Stimulated activated CD4-positive, alpha-beta T cell treated with anti-CD3 and anti-CD28 coated beads, Interleukin-12 subunit alpha, Interleukin-12 subunit beta, amount 100 ng/mL, for 4 hours (primary cell): Measurements from ENCODE around the gene MX1.

Experiments
- DNase-seq: peaks from one replicate; pipeline ENCODE4 v3.0.0-alpha.2; 2020

Gene MX1

DNA sequence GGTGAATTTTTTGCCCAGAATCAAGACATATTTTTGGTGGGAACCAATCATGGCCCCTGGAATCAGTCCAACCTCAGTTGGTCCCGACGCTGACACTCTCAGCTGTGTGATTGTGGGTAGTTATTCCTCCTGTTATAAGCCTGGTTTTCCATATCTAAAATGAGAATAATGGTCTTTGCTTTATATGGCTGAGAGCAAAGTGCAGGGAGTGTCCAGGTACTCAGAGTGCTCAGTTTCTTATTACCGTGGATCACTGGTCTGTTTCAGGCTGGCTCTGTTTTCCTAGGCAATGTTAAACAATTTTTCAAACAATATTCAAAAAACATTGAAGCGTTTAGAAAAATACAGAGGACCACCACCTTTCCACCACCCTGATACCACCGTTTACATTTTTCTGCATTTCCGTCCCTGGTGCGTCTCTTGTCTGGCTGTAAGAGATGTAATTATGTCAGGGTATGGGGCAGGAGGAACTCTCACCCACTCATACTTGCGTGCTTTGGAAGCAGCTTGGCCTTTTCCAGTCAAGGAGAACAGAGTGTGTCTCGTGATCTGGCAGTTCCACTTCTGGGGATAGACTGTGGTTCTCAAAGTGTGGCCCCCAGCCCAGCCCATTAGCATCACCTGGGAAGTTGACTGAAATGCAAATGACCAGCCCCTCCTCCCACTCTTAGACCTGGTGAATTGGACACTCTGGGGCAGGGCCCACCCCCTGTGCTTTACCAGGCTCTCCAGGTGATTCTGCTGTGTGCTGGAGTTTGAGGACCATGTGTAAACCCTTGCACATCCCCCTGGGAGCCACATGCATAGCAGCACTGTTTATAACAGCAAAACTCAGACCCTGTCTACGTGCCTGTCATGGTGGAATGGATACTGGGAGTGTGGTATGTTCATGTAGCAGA lies 6.8 kb downstream of the MX1 start:
- DNase-seq, result no peak

DNA sequence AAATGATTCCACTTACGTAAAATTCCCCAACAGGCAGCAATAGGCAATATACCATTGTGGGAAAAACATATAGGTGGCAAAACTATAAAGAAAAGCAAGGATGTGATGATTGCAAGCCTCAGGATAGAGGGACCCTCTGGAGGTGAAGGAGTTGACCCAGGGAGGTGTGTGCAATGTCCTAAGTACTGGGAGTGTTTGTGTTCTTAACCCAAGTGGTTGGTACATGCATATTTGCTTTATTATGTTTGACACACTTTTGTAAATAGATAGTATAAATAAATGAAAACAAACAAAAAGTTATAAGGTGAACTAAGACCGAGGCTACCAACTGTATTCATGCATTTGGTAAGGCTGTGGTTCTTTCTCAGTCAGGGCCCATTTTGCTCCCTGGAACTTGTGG lies 7.5 kb downstream of the MX1 start:
- no peak for DNase-seq

DNA sequence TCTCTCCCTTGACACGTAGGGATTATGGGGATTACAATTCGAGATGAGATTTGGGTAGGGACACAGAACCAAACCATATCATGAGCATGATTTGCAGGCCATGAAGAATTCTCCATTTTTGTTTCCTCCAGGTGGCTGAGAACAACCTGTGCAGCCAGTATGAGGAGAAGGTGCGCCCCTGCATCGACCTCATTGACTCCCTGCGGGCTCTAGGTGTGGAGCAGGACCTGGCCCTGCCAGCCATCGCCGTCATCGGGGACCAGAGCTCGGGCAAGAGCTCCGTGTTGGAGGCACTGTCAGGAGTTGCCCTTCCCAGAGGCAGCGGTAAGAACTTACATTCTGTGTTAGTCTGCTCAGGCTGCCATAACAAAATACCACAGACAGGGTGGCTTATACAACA lies 9.7 kb downstream of the MX1 start:
- no peak for DNase-seq

DNA sequence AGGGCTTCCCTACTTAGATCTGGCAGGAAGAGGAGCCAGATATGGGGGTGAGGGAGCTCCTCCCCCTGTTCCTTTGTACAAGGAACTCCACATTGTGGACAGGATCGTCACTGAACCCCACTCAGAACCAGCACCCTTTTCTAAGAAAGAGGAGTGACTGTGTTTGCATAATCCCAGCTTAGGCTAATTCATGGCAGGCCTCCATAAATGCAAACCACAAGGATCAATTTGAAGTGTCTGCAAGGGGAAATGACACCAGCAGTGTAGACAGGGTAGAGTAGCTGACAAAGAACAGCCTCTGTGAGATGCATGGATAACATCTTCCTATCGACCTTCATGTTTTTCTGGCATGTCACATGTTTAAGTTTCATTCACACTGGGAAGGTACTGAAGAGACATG lies 11.7 kb downstream of the MX1 start:
- no peak for DNase-seq

DNA sequence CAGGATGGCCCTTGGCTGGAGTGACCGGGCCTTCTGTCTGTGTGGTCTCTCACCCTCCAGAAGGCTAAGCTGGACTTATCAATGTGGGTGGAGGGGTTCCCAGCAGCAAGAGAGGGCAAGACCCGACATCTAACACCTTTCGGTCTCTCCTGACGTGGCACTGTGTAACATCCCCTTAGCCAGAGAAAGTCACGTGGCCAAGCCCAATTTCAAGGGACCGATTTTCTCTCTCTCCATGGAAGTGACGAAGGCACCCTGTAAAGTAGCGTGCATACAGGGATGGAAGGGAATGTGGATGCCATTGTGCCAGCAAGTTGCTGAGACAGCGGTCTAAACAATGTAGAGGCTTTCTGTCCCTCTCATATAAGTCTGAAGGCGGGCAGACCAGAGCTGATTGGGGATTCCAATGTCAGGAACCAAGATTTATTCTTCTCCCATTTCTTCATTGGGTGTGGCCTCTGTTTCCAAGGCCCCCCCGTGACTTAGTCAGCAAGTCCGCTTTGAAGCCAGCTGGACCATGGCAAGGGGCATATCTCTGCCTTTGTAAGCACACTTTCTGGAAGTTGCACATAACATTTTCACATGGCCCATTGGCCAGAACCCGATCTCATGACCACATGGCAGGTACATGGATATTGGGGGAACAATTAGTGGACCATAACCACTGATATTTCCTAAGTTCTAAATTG lies 12.5 kb downstream of the MX1 start:
- DNase-seq, result no peak

DNA sequence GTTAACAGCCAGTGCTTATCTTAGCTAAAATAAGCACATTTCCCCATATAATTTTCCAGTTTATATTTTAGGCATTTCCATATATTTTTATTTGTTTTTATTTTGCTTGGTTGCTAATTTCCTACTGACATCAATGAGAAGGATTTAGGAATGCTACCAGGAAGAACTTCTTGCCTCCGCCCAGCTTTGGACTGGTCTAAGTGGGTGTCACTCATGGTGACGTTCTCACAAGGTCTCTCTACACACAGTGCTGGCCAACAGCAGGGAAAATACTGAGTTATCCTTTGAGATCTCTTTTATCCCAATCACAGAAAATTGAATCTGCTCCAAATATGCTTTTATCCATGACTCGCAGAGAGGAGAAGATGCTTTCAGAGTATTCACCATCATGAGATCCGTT lies 13.2 kb downstream of the MX1 start:
- no peak for DNase-seq

DNA sequence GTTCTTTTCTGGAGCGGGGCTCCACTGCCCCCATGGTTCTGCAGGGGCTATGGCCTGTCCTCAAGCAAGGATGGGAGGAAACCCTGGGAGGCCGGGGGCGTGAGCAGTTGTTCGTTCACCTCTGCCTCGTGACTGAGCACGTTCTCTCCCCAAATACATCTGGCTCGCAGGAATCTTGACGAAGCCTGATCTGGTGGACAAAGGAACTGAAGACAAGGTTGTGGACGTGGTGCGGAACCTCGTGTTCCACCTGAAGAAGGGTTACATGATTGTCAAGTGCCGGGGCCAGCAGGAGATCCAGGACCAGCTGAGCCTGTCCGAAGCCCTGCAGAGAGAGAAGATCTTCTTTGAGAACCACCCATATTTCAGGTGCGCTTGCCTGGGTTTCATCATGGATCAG lies 15.5 kb downstream of the MX1 start:
- no peak for DNase-seq

DNA sequence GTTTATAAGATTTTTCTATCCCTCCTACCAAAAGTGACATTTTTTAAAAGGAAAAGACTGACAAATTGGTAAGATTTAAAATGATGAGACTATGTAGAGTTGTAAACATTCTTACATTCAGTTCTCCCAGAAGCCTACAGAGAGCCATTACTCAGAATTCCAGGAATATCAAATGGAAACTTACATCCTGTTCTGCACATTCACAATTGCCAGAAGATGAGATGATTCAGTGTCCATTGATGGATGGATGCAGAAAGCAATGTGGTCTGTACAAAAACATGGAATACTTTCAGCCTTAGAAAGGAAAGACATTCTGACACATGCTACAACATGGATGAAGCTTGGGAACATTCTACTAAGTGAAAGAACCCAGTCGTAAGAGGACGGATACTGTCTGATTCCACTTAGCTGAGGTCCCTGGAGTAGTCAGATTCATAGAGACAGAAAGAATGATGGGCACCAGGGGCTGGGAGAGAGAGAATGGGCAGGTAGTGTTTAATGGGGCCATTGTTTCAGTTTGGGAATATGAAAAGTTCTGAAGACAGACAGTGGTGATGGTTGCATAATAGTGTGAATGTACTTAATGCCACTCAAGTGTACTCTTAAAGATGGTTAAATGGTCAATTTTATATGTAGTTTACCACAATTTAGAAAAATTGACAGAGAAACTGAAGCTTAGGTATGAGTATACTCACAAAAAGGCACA lies 16.6 kb downstream of the MX1 start:
- DNase-seq, result no peak

DNA sequence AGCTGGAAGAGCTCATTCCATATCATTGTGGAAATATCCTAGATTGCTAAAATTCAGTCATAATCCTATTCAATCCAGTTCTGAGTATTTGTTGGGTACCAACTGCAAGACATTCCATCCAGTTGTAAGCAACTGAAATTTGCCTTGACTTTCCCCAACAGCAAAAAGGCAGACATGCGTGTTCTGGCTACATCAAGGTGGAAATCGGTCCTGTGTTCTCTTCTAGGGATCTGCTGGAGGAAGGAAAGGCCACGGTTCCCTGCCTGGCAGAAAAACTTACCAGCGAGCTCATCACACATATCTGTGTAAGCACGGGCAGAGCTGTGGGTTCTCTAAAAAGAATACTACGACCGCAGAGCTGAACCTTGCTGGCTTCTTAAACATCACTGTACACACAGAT lies 17.5 kb downstream of the MX1 start:
- no peak for DNase-seq

DNA sequence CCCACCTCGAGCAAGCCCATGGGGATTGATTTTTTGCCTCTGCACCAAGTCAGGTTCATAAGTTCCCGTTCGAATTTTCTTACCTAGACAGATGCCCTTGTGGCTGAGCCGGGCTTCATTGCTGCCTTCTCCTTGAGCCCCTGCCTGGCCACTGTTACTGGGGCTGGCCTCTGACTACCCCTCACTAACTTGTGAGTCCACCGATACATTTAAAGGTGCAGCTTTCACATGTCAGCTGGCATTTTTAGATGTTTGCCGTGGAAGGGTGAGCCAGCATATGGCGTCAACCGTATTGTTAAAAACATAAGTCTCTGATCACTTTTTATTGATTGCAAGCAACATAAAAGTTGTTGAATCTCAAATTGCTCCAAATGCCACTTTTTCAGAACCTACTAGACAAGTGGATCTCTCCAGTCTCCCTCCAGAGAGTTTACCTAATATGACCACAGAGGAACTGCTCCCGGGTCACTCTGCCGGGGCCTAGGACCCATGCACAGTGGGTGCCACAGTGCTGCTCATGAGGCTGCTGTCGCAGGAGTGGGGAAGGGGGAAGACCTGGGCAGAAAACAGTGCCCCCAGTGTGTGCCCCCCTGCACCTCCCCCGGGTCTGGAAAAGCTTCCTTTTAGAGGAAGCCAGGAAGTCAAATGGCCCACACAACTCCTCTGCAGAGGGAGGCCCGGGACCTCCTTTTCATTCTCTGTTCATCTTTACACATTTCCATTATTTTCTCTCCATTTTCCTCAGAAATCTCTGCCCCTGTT lies 18.8 kb downstream of the MX1 start:
- no peak for DNase-seq

DNA sequence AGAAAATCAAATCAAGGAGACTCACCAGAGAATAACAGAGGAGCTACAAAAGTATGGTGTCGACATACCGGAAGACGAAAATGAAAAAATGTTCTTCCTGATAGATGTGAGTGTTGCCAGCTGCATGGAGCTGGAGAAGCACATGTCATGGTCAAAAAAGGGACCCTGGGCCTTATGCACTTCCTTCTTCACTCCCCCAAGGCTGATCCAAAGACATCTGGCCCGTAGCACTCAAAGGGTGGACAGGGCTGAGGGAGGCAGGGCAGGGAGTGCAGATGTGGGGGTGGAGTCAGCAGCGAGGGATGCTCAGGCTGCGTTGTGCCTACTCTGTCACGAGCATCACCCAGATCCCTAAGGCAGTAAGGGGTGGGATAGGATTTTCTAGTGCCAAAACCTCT lies 19.4 kb downstream of the MX1 start:
- DNase-seq, result no peak

DNA sequence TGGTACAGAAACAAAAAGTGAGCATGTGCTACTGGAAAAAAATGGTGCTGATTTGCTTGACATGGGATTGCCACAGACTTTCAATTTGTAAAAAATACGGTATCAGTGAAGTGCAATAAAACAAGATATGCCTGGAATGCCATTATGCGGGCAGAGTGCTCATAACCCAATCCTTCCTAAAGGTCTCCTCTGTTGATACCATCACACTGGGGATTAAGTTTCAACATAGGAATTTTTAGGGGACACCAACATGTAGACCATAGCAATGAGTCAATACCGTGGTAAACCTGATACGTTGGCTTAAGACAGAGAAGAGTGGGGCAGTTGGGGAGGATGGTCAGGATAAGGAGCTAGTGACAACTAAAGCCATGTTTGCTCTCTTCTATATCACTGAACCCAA lies 20.5 kb downstream of the MX1 start:
- no peak for DNase-seq

DNA sequence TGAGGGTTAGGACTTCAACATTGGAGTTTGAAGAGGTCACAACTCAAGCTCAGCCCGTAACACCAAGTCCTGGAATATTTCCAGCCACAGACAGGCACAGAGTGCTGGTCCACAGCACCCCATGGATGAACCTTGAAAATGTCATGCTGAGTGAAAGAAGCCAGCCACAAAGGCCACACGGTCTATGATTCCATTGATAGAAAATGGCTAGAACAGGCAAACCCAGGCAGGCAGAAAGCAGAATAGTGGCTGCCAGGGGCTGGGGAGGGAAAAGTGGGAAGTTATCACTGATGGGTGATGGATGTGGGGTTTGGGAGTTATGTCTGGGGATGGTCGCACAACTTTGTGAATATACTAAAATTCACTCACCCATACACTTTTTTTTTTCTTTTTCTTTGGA lies 21.3 kb downstream of the MX1 start:
- DNase-seq, result no peak

DNA sequence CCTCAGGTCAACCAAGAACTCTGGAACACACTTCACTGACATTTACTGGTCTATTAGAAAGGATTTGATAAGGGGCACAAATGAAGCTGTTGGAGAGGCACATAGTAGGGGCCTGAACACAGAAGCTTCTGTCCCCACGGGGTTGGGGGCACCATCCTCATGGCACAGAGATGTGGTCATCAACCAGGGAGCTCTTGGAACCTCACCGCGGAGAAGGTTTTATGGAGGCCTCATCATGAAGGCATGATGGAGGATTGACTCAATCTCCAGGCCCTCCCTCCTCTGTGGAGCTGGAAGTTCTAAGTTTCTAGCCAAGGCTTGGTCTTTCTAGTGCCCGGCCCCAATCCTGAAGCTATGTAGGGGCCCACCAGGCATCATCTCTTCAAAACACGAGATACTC lies 23.6 kb downstream of the MX1 start:
- no peak for DNase-seq

DNA sequence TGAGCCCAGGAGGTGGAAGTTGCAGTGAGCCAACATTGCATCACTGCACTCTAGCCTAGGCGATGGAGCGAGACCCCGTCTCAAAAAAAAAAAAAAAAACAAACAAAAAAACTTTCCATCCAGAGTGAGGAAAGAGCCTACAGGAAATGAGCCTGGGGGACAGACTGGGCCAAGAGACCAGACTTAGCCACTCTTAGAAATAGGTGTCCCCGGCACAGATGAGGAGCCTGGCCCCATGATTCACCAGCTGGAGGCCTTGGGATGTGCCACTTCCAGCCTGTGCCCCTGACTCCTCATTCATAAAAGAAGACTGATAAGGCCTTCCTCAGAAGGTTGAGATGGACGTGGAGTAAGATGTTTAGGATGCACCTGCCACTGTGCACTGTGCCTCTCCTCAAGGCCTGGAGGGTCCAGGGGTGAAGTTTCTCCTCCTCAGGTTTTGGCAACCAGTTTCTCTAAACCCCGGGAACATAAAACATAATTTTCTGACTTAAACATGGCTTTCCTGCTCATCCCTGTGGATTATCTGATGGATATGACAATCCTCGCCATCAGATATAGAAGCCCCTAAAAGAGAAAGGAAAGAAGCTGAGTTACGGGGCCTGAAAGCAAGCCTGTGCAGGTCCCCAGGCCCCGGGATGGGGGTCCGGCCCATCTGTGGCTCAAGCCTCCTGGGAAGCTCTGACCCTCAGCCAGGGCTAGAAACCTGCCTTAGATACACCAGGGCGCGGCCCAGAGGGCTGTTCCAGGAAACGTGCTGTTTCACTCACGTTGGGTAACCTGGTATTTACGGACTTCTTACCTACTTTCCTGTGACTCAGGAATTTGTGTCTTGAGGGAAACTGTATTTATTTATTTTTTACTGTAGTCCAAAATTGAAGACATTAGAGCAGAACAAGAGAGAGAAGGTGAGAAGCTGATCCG lies 26.0 kb downstream of the MX1 start:
- no peak for DNase-seq

DNA sequence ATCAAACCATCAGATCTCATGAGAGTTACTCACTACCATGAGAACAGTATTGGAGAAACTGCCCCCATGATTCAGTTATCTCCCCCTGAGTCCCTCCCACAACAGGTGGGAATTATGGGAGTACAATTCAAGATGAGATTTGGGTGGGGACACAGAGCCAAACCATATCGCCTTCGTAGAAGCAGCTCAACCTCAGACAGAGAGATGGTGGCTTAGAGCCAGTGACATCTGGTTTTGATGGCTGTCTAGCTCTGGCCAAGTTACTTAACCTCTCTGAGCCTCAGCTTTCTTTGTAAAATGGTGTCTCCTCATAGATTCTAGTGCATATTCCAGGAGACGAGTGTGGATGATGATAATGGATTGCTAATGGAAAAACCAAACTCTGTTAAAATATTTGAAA lies 27.2 kb downstream of the MX1 start:
- DNase-seq, result no peak

DNA sequence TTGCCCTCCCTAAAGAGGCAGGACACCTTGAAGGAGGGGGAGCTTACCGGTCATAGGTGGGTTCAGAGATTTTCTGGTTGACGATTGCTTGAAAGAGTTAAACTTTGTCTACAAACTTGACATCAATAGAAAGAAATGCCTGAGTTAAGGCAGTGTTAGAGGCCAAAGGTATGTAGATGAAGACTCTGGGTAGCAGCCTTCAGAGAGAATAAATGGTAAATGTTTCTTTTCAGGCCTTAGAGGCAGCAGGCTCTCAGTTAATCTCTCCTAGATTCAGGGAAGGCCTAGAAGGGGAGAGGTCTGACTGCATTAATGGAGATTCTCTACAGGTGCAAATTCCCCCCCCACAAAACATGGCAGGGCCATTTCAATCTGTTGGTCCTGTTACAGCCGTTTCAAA lies 27.7 kb downstream of the MX1 start:
- DNase-seq, result no peak

DNA sequence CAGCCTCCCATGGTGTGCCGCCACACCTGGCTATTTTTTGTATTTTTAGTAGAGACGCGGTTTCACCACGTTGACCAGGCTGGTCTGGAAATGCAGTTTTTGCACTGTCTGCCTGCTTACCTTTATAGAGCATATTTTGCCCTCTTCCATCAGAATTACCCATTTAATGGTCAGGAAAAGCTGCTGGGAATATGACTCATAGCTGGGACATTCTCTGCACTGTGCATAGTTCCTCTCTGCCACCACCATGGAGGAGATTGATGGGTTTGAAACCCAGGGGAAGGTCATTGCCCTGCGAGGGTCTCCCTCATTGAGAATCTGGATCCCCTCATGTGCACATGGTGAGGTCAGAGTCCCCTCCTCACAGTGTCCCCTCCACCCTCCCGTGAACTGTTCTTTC lies 32.1 kb downstream of the MX1 start:
- DNase-seq, result no peak

DNA sequence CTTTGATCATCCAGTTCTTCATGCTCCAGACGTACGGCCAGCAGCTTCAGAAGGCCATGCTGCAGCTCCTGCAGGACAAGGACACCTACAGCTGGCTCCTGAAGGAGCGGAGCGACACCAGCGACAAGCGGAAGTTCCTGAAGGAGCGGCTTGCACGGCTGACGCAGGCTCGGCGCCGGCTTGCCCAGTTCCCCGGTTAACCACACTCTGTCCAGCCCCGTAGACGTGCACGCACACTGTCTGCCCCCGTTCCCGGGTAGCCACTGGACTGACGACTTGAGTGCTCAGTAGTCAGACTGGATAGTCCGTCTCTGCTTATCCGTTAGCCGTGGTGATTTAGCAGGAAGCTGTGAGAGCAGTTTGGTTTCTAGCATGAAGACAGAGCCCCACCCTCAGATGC lies 32.5 kb downstream of the MX1 start:
- no peak for DNase-seq

DNA sequence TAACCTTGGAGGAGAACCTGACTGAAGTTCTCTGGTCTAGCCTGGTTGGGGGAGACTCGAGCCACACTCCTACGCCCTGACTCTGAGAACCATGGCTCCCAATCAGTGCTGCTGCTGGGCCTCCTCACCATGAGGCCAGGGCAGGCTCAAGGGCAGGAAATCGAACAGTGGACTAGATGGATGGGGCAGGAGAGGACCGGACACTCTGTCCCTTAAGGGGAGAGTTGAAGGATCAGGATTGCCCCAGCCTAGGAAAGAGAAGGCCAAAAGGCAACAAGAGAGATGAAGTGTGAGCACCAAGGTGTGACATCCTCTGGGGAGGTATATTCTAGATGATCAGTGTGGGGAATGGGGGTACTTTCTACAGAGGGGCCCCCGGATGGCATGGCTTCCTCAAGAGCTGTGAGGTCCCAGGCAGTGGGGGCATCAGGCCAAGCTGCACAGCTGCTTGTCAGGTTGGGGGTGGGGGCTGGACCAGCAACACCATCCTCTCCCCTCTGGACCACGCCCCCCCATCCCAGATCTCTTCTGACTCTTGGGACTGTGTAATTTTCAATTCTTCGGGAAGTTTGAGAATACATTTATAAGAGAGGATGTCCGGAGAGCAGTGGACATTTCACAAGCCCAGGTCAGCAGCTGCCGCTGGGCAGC lies 34.0 kb downstream of the MX1 start:
- DNase-seq, result no peak
